SIG-M5 treated with dmso at 0.1 percent for 504 hours (cell line): ENCODE results near the gene HOXD8.

Source experiments
- DNase-seq: peaks from one replicate; lab custom pipeline; 2025; ENCODE audit not compliant: unreplicated experiment; lab: John Stamatoyannopoulos, UW

Gene HOXD8

GRCh38 chr2:176158855-176159662, 29.6 kb downstream of the HOXD8 start:
- DNase-seq, result no peak

- DNase-seq, result no peak
These were observed 30.3 kb downstream of the HOXD8 start for GRCh38 chr2:176159663-176160250.

- no peak for DNase-seq
These were observed 30.9 kb downstream of the HOXD8 start for GRCh38 chr2:176160251-176160985.

- DNase-seq, result no peak
These were observed 31.7 kb downstream of the HOXD8 start for GRCh38 chr2:176160986-176161824.

GRCh38 chr2:176161825-176162626, 32.5 kb downstream of the HOXD8 start:
- DNase-seq, result no peak

- DNase-seq, result no peak
These were observed 33.6 kb downstream of the HOXD8 start for GRCh38 chr2:176162911-176163671.

- DNase-seq, result no peak
These were observed 34.2 kb downstream of the HOXD8 start for GRCh38 chr2:176163672-176164056.

GRCh38 chr2:176164201-176164600, 34.7 kb downstream of the HOXD8 start:
- no peak for DNase-seq

- DNase-seq, result no peak
These were observed 35.3 kb downstream of the HOXD8 start for GRCh38 chr2:176164611-176165369.

GRCh38 chr2:176165370-176166050, 36.0 kb downstream of the HOXD8 start:
- DNase-seq, result no peak

GRCh38 chr2:176166272-176166671, 36.8 kb downstream of the HOXD8 start:
- no peak for DNase-seq

GRCh38 chr2:176167398-176167797, 37.9 kb downstream of the HOXD8 start:
- no peak for DNase-seq

- no peak for DNase-seq
These were observed 39.7 kb downstream of the HOXD8 start for GRCh38 chr2:176169181-176169580.

- no peak for DNase-seq
These were observed 40.2 kb downstream of the HOXD8 start for GRCh38 chr2:176169711-176170110.

GRCh38 chr2:176170602-176171305, 41.2 kb downstream of the HOXD8 start:
- DNase-seq, result no peak

- DNase-seq, result no peak
These were observed 42.0 kb downstream of the HOXD8 start for GRCh38 chr2:176171351-176172006.
